ENCODE measurements around the gene SGSM1. TPM values are rescaled to one million over a fixed set of nuclear protein-coding genes. Genes with fewer than 3 reads are reported as not detected.

The SGSM1 gene, protein sequence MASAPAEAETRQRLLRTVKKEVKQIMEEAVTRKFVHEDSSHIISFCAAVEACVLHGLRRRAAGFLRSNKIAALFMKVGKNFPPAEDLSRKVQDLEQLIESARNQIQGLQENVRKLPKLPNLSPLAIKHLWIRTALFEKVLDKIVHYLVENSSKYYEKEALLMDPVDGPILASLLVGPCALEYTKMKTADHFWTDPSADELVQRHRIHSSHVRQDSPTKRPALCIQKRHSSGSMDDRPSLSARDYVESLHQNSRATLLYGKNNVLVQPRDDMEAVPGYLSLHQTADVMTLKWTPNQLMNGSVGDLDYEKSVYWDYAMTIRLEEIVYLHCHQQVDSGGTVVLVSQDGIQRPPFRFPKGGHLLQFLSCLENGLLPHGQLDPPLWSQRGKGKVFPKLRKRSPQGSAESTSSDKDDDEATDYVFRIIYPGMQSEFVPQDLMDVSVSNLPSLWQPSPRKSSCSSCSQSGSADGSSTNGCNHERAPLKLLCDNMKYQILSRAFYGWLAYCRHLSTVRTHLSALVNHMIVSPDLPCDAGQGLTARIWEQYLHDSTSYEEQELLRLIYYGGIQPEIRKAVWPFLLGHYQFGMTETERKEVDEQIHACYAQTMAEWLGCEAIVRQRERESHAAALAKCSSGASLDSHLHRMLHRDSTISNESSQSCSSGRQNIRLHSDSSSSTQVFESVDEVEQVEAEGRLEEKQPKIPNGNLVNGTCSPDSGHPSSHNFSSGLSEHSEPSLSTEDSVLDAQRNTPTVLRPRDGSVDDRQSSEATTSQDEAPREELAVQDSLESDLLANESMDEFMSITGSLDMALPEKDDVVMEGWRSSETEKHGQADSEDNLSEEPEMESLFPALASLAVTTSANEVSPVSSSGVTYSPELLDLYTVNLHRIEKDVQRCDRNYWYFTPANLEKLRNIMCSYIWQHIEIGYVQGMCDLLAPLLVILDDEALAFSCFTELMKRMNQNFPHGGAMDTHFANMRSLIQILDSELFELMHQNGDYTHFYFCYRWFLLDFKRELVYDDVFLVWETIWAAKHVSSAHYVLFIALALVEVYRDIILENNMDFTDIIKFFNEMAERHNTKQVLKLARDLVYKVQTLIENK
- total RNA-seq = 0.14 and 0.19 TPM in 2 replicates

DNA sequence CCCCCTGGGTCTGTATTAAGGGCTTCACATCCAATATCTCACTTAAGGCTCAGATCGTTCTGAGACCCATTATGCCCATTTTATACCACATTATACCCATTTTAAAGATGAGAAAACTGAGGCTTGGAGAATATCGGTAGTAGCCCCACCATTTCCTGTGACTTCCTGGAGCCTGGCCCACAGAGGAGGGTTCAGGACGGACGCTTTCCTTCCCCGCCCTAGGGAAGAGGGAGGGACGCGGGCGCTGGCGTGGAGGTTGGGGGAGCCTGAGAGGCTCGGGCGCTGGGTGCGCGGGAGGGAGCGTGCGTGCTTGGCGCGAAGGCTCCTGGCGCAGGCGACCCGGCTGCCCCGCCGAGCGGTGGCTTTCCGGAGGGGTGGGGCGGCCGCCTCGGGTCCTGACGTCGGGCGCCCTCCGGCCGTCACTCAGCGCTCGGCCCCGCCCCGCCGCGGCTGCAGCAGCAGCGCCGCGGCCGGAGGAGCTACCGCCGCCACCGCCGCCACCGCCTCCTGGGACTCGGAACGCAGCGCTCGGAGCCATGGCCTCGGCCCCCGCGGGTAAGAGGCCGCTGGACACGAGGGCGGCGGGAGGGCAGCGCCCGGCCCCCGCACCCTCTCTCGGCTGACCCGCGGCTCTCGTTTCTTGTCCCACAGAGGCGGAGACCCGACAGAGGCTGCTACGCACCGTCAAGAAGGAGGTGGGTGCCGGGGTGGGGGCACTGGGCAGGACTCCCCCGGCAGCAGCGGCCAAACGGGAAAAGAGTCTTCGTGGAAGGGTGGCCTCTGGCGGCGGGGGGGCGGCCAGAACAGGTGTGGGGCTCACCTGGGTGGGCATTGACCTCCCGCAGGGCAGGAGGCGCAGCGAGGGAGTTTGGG lies at the start of gene SGSM1:
Gene SGSM1, plus strand, starts transcription at position 422 of the 873 bp plus-strand sequence. Its CDS starts 115 bp downstream, at position 537.
- no peaks in the 10 kb centered on the region for H3K9me3 Mint-ChIP-seq
- peaks cover 15% of the 10 kb centered on the region for H3K27me3 Mint-ChIP-seq
- H3K4me1 Mint-ChIP-seq = peaks cover 37% of the 10 kb centered on the region
- intact Hi-C loops (cut with micrococcal nuclease) = no loop called here
- H3K27ac Mint-ChIP-seq = peak within 1 kb of the TSS; percentile 32
- H3K36me3 Mint-ChIP-seq (ENCODE audit: low read depth) = no peaks in the 10 kb centered on the region
- H3K4me3 Mint-ChIP-seq = peak within 1 kb of the TSS; percentile 81
- peak; percentile 94 for DNase-seq

DNA sequence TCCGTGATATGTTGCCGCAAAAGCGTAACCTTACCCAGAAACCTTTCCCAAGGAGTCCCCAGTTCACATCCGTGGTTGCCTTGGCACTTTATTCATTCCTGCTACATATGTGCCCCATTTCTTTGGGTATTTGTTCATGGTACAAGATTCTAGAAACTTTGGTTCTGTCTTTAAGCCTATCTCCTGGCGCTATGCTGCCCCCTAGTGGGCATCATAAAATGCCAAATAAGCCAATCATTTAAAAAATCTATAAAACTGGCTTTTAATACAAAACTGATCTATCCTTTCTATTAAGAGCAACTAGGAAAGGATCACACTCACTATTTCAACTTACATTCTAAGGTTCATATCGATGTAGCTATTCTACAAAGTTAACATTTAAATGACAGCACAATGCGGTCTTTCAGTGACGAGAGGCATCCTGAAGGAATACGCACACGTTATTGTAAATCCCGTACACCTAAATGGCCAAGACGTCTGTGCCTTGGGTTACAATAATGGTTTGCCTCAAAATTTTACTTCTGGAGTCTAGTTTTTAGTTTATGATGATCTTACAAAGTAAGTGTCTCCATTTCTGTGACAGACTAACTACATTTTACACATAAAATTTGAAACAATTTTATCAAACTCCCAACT lies 47.7 kb upstream of the SGSM1 start:
- intact Hi-C loops (cut with micrococcal nuclease) = loop anchor here (10.0 kb wide), 1 partner anchor 103 kb away; no protein-coding TSS in a partner anchor

DNA sequence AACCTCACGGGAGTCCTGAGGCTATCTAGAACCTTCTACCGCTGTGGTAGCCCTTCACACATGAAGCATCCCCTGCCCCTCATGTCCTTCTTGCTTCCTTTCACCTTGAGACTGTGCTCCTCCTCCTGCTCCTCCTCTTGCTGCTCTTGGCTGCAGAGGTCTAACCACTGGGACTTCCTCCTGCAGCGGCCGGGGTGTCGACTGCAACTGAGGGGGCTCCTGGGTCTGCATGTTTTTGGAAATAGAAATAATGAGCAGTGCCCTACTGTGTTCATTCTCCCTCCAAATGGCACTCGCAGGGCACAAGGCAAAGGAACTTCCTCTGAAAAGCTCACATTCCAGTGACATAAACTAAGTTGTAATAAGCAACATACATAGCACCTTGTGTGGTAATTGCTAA lies 46.2 kb upstream of the SGSM1 start:
- H3K27ac Mint-ChIP-seq = no peak overlapping the region
- H3K9me3 Mint-ChIP-seq = no peaks in the 10 kb centered on the region
- DNase-seq = no peak
- intact Hi-C loops (cut with micrococcal nuclease) = loop anchor here (10.0 kb wide), 1 partner anchor 105 kb away; no protein-coding TSS in a partner anchor
- no peak overlapping the region for H3K4me3 Mint-ChIP-seq
- no peaks in the 10 kb centered on the region for H3K36me3 Mint-ChIP-seq (ENCODE audit: low read depth)
- H3K27me3 Mint-ChIP-seq = peaks cover 7% of the 10 kb centered on the region
- H3K4me1 Mint-ChIP-seq = no peaks in the 10 kb centered on the region

More for the DNA sequence above, 47.7 kb upstream of the SGSM1 start:
- H3K27me3 Mint-ChIP-seq = peaks cover 14% of the 10 kb centered on the region
- H3K9me3 Mint-ChIP-seq = no peaks in the 10 kb centered on the region
- H3K27ac Mint-ChIP-seq = no peak overlapping the region
- H3K4me1 Mint-ChIP-seq = no peaks in the 10 kb centered on the region
- peak; percentile 88 for DNase-seq
- H3K4me3 Mint-ChIP-seq = no peak overlapping the region
- no peaks in the 10 kb centered on the region for H3K36me3 Mint-ChIP-seq (ENCODE audit: low read depth)

DNA sequence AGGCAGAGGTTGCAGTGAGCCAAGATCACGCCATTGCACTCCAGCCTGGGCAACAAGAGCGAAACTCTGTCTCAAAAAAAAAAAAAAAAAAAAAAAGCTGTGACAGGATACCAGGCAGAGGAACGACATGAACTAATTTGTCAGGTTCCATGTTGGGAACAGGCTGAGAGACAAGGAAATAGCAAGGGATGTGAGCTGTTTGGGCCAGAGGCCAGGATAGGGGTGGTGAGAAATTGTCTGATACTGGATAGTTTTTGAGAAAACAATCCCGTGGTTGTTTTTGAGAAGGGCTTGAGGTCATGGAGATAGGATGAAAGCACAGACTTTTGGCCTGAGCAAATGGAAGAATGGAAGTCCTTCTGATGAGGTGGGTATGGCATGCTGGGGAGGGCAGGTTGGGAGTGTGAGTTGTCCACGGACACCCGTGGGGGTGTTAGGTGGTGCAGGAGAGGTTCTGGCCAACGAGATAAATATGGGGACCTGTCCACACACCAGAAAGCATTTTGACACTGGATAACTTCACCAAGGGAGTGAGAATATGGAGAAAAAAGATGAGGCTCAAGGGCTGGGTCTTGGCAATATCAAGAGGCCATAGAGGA lies 45.2 kb upstream of the SGSM1 start:
- Mint-ChIP-seq H3K9me3 (no peaks in the 10 kb centered on the region), H3K27ac (no peak overlapping the region), H3K4me1 (no peaks in the 10 kb centered on the region)

DNA sequence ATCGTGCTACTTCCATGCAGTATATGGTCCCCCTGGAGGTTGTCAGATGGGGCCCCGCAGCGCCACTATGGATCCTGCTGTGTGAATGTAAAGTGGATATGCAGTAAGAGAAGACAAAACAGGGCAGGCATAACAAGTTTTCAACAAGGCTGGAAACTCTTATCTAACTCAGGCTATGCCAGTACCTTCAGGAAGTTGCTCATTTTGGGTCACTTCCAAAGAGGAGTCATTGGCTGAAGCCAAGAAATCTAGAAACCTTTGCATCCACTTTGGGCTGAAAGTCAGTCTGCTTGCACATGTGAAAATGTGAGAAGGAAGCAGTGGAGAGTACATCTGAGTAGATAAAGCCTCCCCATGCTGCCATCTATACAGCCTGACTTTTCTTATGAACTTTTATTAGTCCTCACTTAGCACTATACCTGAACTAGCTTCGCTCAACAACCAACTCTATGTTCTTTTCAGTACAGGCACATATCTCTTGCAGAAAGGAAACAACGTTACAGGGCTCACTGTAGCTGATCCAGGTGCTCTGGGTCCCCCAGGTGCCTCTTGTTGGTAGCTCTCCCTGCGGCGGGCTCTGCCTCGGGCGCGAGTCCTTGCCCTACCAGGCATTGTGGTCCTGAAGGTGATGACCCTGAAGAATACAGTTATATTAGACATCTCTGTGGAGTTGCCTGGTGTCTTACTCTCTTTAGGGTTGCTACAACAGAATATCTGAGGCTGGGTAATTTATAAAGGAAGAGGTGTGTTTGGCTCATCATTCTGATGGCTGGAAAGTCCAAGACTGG lies 43.9 kb upstream of the SGSM1 start:
- H3K4me1 Mint-ChIP-seq = no peaks in the 10 kb centered on the region
- H3K4me3 Mint-ChIP-seq = no peak overlapping the region
- DNase-seq = no peak
- H3K27ac Mint-ChIP-seq = no peak overlapping the region
- H3K27me3 Mint-ChIP-seq = peaks cover 4% of the 10 kb centered on the region
- no peaks in the 10 kb centered on the region for H3K36me3 Mint-ChIP-seq (ENCODE audit: low read depth)
- intact Hi-C loops (cut with micrococcal nuclease) = no loop called here
- no peaks in the 10 kb centered on the region for H3K9me3 Mint-ChIP-seq

More for the DNA sequence above, 45.2 kb upstream of the SGSM1 start:
- H3K36me3 Mint-ChIP-seq (ENCODE audit: low read depth) = no peaks in the 10 kb centered on the region
- intact Hi-C loops (cut with micrococcal nuclease) = no loop called here
- peaks cover 4% of the 10 kb centered on the region for H3K27me3 Mint-ChIP-seq
- DNase-seq = no peak
- no peak overlapping the region for H3K4me3 Mint-ChIP-seq

DNA sequence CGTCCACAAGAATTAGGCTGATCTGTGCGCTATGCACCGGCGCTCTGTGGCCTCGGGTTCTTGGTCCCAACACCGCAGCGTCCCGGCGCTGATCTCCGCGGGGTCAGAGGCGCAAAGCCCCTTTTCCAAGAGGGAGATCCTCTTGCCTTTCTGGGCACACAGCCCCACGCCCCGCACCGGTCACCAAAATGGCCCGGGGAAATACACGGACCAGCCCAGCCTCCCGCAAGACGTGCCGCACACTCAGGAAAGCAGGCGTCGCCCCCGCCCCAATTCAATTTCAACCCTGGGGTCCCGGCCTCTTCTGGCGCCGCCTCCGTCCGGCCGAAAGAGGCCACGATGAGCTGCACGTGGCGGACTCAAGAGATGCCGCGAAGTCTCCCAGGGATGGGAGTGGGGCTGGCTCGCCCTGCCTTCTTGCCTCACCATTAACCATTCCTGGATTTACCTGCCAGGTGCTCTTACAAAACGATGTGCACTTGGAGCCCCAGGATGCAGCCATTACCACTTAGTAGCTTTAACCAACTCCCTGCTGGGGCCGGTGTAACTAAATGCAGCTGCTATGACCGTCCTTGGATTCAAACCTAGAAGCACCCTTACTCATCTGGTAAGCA lies 42.0 kb upstream of the SGSM1 start:
- Mint-ChIP-seq H3K4me1 (no peaks in the 10 kb centered on the region), H3K27ac (no peak overlapping the region), H3K36me3 (ENCODE audit: low read depth) (no peaks in the 10 kb centered on the region), H3K27me3 (peaks cover 6% of the 10 kb centered on the region), H3K4me3 (no peak overlapping the region), H3K9me3 (no peaks in the 10 kb centered on the region)
- DNase-seq = no peak
- intact Hi-C loops (cut with micrococcal nuclease) = no loop called here

DNA sequence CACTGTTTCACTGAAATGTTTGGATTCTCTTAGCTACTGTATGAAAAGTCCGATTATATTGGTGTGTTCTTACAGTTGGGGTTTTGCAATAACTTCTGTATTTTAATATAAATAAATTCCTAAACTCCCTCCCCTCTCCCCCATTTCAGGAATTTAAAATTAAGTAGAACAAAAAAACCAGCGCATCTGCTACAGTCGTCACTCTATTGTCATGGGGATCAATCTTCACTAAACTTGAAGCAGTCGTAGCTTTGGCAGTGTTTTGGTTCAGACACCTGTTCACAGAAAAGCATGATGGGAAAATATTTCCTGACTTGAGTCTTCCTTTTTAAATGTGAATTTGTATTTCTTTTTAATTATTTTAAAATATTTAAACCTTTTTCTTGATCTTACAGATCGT lies 40.8 kb upstream of the SGSM1 start:
- H3K4me3 Mint-ChIP-seq = no peak overlapping the region
- no peaks in the 10 kb centered on the region for H3K36me3 Mint-ChIP-seq (ENCODE audit: low read depth)
- peaks cover 6% of the 10 kb centered on the region for H3K27me3 Mint-ChIP-seq
- H3K27ac Mint-ChIP-seq = no peak overlapping the region
- H3K9me3 Mint-ChIP-seq = no peaks in the 10 kb centered on the region
- no peak for DNase-seq
- H3K4me1 Mint-ChIP-seq = no peaks in the 10 kb centered on the region
- intact Hi-C loops (cut with micrococcal nuclease) = loop anchor here (5.0 kb wide), 1 partner anchor 72 kb away; no protein-coding TSS in a partner anchor

DNA sequence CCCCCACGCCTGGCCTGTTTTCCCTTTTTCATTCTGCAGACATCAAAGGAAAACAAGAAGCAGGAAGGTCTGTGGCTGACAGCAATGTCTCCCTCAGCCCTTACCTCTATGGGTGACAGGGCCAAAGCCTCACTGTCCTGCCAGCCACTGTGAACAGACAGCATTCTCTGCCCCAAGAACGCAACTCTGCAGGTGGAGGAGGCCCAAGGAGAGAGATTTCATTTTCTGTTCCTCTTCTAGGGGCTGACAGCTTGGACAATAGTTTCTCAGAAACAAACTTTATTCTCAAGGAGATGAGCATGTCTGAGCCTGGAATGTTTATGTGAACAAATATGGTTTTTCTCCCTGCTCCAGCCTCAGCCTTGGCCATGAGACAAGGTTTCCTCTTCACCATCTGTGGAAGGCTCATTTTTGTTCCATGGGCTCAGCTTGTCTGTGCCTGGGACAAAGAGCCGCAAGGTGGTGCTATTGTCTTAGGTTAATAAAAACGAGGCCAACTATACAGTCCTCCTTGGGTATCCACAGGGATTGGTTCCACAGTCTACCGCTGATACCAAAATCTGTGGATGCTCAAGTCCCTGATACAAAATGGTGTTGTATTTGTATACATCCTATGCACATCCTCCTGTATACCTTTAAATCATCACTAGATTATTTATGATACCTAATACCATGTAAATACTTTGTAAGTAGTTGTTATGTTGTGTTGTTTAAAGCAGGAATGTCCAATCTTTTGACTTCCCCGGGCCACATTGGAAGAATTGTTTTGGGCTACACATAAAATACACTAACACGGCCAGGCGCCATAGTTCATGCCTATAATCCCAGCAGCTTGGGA lies 37.3 kb upstream of the SGSM1 start:
- Mint-ChIP-seq H3K27ac (no peak overlapping the region), H3K27me3 (peaks cover 6% of the 10 kb centered on the region), H3K36me3 (ENCODE audit: low read depth) (no peaks in the 10 kb centered on the region), H3K9me3 (no peaks in the 10 kb centered on the region), H3K4me3 (no peak overlapping the region), H3K4me1 (peaks cover 3% of the 10 kb centered on the region)
- intact Hi-C loops (cut with micrococcal nuclease) = loop anchor here (1.0 to 5.0 kb wide), 3 partner anchors 69 to 280 kb away; no protein-coding TSS in a partner anchor
- peak; percentile 82 for DNase-seq

DNA sequence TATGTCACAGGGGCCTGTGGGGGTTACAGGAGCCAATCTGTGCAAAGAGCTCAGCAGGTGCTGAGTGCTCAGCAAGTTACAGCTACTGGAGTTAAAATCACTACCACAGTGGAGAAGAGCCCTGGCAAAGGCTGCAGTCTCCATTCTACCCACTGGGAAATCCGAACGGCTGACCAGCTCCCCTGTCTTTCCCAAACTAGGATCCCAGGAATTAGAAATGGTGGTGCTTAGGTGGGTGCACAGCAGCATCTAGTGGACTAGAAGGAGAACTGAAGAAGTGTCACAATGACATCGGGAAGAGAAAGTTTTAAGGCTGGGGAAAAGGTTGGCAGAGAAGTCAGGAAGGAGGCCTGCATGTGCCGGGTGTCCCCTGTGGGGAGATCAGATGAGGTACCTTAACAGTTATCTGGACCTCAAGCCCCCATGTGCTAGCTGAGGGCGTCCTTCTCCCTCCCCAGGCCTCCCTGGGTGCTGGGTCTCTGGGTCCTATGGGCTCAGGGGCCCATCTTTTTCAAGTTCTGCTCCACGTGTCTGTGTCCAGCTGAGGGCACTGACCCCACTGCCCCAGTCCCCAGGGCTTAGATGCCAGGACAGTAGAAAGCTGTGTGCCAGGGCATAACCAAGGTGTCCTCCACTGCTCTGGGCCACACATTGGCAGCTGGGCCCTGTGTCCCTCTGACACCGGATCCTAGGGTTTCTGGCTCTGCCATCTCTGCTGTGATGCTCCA lies 33.4 kb upstream of the SGSM1 start:
- Mint-ChIP-seq H3K9me3 (no peaks in the 10 kb centered on the region), H3K4me3 (no peak overlapping the region), H3K36me3 (ENCODE audit: low read depth) (no peaks in the 10 kb centered on the region), H3K27me3 (peaks cover 9% of the 10 kb centered on the region), H3K27ac (no peak overlapping the region), H3K4me1 (peaks cover 7% of the 10 kb centered on the region)
- intact Hi-C loops (cut with micrococcal nuclease) = no loop called here
- no peak for DNase-seq

DNA sequence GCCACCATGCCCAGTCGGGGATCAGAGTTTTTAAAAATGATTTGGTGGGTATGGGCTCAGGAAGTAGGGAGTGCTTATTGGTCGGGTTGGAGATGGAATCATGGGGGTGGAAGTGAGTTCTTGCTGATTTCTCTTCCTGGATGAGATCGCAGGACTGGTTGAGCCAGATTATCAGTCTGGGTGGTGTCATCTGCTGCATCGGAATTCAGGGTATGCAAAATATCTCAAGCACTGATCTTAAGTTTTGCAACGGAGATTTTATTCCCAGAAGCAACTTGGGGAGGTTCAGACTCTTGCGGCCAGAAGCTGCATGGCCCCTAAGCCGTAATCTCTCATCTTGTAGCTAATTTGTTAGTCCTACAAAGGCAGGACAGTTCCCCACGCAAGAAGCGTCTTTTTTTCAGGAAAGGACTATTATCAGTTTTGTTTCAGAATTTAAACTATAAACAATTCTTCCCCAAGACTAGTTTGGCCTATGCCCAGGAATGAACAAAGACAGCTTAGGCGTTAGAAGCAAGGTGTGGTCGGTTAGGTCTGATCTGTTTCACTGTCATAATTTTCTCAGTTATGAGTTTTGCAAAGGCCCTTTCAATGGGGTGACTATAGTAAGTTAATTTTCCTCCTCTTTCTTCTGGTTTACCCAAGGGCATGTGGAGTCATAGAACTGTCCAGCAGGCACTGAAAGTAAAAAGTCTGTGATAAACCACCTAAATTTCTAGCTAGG lies 30.1 kb upstream of the SGSM1 start:
- Mint-ChIP-seq H3K9me3 (no peaks in the 10 kb centered on the region), H3K36me3 (ENCODE audit: low read depth) (no peaks in the 10 kb centered on the region), H3K4me1 (peaks cover 7% of the 10 kb centered on the region), H3K27me3 (peaks cover 9% of the 10 kb centered on the region), H3K4me3 (no peak overlapping the region), H3K27ac (no peak overlapping the region)
- DNase-seq = no peak
- intact Hi-C loops (cut with micrococcal nuclease) = no loop called here

All from activated CD4-positive, alpha-beta T cell treated with anti-CD3 and anti-CD28 coated beads, Interleukin-2, amount 10 ng/mL, durations not matched to agents 24 days and 14 days (primary cell).